ENCODE measurements around the gene DPM2. TPM values are rescaled to one million over a fixed set of nuclear protein-coding genes. Genes with fewer than 3 reads are reported as not detected.

DPM2 gene
- total and polyA plus RNA-seq, 2 experiments from 2014 or later, result 36.6 to 92.4 TPM

- no peak overlapping the region for H3K4me3 Mint-ChIP-seq
- H4K20me1 ChIP-seq (replicated peaks; ENCODE audit: insufficient read depth), result peaks cover 16% of the 10 kb centered on the region
- no peak for ATAC-seq
- H3K27me3 ChIP-seq (ENCODE audit: insufficient read depth), result peaks cover 5% of the 10 kb centered on the region; the same call in 1 of the 2 replicates
- H3K79me2 ChIP-seq (replicated peaks; ENCODE audit: insufficient read depth), result peaks cover 6% of the 10 kb centered on the region
- H3K36me3 ChIP-seq (ENCODE audit: insufficient read depth), result peaks cover 29% of the 10 kb centered on the region
- H3K27ac Mint-ChIP-seq, result no peak overlapping the region
- peaks cover 24% of the 10 kb centered on the region for H3K4me1 ChIP-seq (ENCODE audit: insufficient read depth)
- H3K27me3 Mint-ChIP-seq (ENCODE audit: insufficient read depth, low read depth, poor library complexity), result peaks cover 5% of the 10 kb centered on the region
- no peak overlapping the region for H3K4me2 ChIP-seq
- no peak for TF ChIP-seq POLR2AphosphoS5 (IDR thresholded peaks at IDR 0.05; ENCODE audit: low read depth)
- TF ChIP-seq ETS1 (IDR thresholded peaks at IDR 0.05), result no peak
- TF ChIP-seq NANOG (IDR thresholded peaks at IDR 0.05; ENCODE audit: borderline replicate concordance), result no peak
- TF ChIP-seq CREB1 (CRISPR knock-in tag; IDR thresholded peaks at IDR 0.05; ENCODE audit: low read depth), result no peak
- no peak for TF ChIP-seq ZNF331 (CRISPR knock-in tag; IDR thresholded peaks at IDR 0.05; ENCODE audit: low read depth)
- TF ChIP-seq CTCF (conservative IDR thresholded peaks at IDR 0.05; ENCODE audit: low read depth in 2 of 2), result no peak
- no peak for TF ChIP-seq ZNF114 (CRISPR knock-in tag; IDR thresholded peaks at IDR 0.05)
- no peak for TF ChIP-seq JUNB (IDR thresholded peaks at IDR 0.05; ENCODE audit: unreplicated experiment)
- no peak for TF ChIP-seq EZH2 (IDR thresholded peaks at IDR 0.05; ENCODE audit: low read depth, unreplicated experiment)
- TF ChIP-seq STAT1 (IDR thresholded peaks at IDR 0.05; ENCODE audit: unreplicated experiment), result no peak
- H3K4me3 ChIP-seq, result no peak overlapping the region
- peaks cover 19% of the 10 kb centered on the region for H3F3A ChIP-seq (replicated peaks; ENCODE audit: low read depth)
- peaks cover 48% of the 10 kb centered on the region for H3K36me3 Mint-ChIP-seq (ENCODE audit: low read depth)
- DNase-seq (ENCODE audit: low spot score), result no peak
- peaks cover 16% of the 10 kb centered on the region for H3K4me1 Mint-ChIP-seq
- no peak overlapping the region for H2AFZ ChIP-seq
- H3K9me2 ChIP-seq (ENCODE audit: insufficient read depth), result no peaks in the 10 kb centered on the region
- no peaks in the 10 kb centered on the region for H3K9me3 Mint-ChIP-seq
- no peak overlapping the region for H3K27ac ChIP-seq (ENCODE audit: low read depth)
These were observed 41.8 kb downstream of the DPM2 start for GRCh38 chr9:127895811-127896210.

GRCh38 chr9:127893392-127893791, 44.3 kb downstream of the DPM2 start:
- Histone ChIP-seq H3K79me2 (replicated peaks; ENCODE audit: insufficient read depth) (peaks cover 6% of the 10 kb centered on the region), H3K9me2 (ENCODE audit: insufficient read depth) (no peaks in the 10 kb centered on the region), H3K4me1 (ENCODE audit: insufficient read depth) (peaks cover 14% of the 10 kb centered on the region), H4K20me1 (replicated peaks; ENCODE audit: insufficient read depth) (peaks cover 21% of the 10 kb centered on the region), H3K36me3 (ENCODE audit: insufficient read depth) (peaks cover 35% of the 10 kb centered on the region), H3K4me2 (no peak overlapping the region), H2AFZ (no peak overlapping the region), H3F3A (replicated peaks; ENCODE audit: low read depth) (peaks cover 9% of the 10 kb centered on the region), H3K4me3 (no peak overlapping the region), H3K27ac (ENCODE audit: low read depth) (no peak overlapping the region), H3K27me3 (ENCODE audit: insufficient read depth) (no peaks in the 10 kb centered on the region)
- TF ChIP-seq EZH2 (IDR thresholded peaks at IDR 0.05; ENCODE audit: low read depth, unreplicated experiment), result no peak
- DNase-seq (ENCODE audit: low spot score) (no peak), ATAC-seq (no peak)
- H3K9me3 Mint-ChIP-seq, result no peaks in the 10 kb centered on the region
- peaks cover 8% of the 10 kb centered on the region for H3K27me3 Mint-ChIP-seq (ENCODE audit: insufficient read depth, low read depth, poor library complexity)
- H3K4me1 Mint-ChIP-seq, result peaks cover 10% of the 10 kb centered on the region
- no peak overlapping the region for H3K27ac Mint-ChIP-seq
- H3K36me3 Mint-ChIP-seq (ENCODE audit: low read depth), result peaks cover 55% of the 10 kb centered on the region
- no peak overlapping the region for H3K4me3 Mint-ChIP-seq
